Stimulated activated CD4-positive, alpha-beta T cell treated with anti-CD3 and anti-CD28 coated beads, Interleukin-15, amount 100 ng/mL, for 48 hours (primary cell): ENCODE measurements around the gene LDLR.
"Not testable (repeated sequence)": the region's sequence is repeated elsewhere in the genome, so short reads cannot be mapped to it uniquely, and the experiment has no call there.

Source experiments
- DNase-seq, 2 donors: peaks; one replicate each; pipeline ENCODE4 v3.0.0-alpha.2; 2020; ENCODE audit warnings: low read depth in 2 of 2

The LDLR gene

DNA sequence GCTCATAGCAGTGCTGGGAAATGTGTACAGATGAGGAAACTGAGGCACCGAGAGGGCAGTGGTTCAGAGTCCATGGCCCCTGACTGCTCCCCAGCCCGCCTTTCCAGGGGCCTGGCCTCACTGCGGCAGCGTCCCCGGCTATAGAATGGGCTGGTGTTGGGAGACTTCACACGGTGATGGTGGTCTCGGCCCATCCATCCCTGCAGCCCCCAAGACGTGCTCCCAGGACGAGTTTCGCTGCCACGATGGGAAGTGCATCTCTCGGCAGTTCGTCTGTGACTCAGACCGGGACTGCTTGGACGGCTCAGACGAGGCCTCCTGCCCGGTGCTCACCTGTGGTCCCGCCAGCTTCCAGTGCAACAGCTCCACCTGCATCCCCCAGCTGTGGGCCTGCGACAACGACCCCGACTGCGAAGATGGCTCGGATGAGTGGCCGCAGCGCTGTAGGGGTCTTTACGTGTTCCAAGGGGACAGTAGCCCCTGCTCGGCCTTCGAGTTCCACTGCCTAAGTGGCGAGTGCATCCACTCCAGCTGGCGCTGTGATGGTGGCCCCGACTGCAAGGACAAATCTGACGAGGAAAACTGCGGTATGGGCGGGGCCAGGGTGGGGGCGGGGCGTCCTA, 15.9 kb downstream of the LDLR start:
- DNase-seq, result no peak

DNA sequence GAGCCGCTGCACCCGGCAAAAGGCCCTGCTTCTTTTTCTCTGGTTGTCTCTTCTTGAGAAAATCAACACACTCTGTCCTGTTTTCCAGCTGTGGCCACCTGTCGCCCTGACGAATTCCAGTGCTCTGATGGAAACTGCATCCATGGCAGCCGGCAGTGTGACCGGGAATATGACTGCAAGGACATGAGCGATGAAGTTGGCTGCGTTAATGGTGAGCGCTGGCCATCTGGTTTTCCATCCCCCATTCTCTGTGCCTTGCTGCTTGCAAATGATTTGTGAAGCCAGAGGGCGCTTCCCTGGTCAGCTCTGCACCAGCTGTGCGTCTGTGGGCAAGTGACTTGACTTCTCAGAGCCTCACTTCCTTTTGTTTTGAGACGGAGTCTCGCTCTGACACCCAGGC, 17.2 kb downstream of the LDLR start:
- DNase-seq, result no peak

DNA sequence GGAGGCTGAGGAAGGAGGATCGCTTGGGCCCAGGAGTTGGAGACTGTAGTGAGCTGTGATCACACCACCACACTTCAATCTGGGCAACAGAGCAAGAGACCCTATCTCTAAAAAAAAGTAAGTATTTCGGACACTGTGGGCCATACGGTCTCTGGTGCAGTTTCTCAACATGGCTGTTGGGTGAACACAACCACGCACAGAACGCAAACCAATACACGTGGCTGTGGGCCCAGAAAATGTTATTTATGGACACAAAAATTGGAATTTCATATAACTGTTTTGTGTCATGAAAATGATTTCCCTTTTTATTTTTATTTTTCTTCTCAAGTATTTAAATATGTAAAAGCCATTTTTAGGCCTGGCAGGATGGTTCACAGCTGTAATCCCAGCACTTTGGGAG, 19.5 kb downstream of the LDLR start:
- DNase-seq, result no peak

DNA sequence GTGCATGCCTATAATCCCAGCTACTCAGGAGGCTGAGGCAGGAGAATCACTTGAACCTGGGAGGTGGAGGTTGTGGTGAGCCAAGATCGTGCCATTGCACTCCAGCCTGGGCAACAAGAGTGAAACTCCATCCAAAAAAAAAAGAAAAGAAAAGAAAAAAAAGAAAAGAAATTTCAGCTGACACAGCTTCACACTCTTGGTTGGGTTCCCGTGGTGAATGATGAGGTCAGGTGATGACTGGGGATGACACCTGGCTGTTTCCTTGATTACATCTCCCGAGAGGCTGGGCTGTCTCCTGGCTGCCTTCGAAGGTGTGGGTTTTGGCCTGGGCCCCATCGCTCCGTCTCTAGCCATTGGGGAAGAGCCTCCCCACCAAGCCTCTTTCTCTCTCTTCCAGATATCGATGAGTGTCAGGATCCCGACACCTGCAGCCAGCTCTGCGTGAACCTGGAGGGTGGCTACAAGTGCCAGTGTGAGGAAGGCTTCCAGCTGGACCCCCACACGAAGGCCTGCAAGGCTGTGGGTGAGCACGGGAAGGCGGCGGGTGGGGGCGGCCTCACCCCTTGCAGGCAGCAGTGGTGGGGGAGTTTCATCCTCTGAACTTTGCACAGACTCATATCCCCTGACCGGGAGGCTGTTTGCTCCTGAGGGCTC, 22.0 kb downstream of the LDLR start:
- DNase-seq, result no peak

DNA sequence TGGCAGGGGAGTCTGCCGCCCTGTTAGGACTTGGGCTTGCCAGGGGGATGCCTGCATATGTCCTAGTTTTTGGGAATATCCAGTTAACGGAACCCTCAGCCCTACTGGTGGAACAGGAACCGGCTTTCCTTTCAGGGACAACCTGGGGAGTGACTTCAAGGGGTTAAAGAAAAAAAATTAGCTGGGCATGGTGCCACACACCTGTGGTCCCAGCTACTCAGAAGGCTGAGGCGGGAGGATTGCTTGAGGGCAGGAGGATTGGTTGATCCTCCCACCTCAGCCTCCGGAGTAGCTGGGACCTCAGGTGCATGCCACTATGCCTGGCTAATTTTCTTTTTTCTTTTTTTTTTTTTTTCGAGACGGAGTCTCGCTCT, 22.5 kb downstream of the LDLR start:
- DNase-seq, result no peak

DNA sequence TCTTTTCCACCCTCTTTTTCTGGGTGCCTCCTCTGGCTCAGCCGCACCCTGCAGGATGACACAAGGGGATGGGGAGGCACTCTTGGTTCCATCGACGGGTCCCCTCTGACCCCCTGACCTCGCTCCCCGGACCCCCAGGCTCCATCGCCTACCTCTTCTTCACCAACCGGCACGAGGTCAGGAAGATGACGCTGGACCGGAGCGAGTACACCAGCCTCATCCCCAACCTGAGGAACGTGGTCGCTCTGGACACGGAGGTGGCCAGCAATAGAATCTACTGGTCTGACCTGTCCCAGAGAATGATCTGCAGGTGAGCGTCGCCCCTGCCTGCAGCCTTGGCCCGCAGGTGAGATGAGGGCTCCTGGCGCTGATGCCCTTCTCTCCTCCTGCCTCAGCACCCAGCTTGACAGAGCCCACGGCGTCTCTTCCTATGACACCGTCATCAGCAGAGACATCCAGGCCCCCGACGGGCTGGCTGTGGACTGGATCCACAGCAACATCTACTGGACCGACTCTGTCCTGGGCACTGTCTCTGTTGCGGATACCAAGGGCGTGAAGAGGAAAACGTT, 24.0 kb downstream of the LDLR start:
- no peak for DNase-seq

DNA sequence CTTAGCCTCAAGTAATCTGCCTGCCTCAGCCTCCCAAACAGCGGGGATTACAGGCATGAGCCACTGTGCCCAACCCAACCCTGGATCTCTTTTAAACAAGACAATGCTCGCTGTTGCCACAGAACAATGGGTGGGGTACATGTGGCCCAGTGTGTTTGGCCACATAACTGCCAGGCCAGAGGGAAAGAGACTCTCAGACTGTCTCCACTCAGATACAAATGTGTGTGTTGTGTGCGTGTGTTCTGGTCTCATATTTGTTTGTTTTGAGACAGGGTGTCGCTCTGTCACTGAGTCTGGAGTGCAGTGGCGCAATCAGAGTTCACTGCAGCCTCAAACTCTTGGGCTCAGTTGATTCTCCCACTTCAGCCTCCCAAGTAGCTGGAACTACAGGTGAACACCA, 25.8 kb downstream of the LDLR start:
- no peak for DNase-seq

DNA sequence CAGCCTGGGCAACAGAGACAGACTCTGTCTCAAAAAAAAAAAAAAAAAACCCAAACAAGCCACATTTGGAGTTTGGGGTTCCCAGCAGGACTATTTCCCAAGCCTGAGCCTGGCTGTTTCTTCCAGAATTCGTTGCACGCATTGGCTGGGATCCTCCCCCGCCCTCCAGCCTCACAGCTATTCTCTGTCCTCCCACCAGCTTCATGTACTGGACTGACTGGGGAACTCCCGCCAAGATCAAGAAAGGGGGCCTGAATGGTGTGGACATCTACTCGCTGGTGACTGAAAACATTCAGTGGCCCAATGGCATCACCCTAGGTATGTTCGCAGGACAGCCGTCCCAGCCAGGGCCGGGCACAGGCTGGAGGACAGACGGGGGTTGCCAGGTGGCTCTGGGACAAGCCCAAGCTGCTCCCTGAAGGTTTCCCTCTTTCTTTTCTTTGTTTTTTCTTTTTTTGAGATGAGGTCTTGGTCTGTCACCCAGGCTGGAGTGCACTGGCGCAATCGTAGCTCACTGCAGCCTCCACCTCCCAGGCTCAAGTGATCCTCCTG, 26.7 kb downstream of the LDLR start:
- DNase-seq, result no peak

DNA sequence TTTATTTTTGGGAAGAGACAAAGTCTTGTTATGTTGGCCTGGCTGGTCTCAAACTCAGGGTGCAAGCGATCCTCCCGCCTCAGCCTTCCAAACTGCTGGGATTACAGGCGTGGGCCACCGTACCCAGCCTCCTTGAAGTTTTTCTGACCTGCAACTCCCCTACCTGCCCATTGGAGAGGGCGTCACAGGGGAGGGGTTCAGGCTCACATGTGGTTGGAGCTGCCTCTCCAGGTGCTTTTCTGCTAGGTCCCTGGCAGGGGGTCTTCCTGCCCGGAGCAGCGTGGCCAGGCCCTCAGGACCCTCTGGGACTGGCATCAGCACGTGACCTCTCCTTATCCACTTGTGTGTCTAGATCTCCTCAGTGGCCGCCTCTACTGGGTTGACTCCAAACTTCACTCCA, 27.2 kb downstream of the LDLR start:
- no peak for DNase-seq

DNA sequence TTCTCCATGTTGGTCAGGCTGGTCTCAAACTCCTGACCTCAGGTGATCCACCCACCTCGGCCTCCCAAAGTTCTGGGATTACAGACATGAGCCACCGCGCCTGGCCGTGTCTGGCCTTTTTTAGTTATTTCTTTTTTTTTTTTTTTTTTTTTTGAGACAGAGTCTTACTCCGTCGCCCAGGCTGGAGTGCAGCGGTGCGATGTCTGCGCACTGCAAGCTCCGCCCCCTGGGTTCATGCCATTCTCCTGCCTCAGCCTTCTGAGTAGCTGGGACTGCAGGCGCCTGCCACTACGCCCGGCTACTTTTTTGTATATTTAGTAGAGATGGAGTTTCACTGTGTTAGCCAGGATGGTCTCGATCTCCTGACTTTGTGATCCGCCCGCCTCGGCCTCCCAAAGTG, 32.7 kb downstream of the LDLR start:
- not testable (repeated sequence) for DNase-seq

DNA sequence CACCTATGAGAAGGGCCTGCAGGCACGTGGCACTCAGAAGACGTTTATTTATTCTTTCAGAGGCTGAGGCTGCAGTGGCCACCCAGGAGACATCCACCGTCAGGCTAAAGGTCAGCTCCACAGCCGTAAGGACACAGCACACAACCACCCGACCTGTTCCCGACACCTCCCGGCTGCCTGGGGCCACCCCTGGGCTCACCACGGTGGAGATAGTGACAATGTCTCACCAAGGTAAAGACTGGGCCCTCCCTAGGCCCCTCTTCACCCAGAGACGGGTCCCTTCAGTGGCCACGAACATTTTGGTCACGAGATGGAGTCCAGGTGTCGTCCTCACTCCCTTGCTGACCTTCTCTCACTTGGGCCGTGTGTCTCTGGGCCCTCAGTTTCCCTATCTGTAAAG, 33.9 kb downstream of the LDLR start:
- DNase-seq, result no peak

DNA sequence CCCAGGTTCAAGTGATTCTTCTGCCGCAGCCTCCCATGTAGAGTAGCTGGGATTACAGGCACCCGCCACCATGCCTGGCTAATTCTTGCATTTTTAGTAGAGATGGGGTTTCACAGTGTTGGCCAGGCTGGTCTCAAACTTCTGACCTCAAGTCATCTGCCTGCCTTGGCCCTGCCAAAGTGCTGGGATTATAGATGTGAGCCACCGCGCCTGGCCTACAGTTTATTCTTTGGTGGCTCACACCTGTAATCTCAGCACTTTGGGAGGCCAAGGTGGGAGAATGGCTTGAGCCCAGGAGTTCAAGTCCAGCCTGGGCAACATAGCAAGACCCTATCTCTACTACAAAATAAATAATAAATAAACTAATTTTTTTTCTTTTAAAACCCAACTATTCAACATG, 34.9 kb downstream of the LDLR start:
- not testable (repeated sequence) for DNase-seq

DNA sequence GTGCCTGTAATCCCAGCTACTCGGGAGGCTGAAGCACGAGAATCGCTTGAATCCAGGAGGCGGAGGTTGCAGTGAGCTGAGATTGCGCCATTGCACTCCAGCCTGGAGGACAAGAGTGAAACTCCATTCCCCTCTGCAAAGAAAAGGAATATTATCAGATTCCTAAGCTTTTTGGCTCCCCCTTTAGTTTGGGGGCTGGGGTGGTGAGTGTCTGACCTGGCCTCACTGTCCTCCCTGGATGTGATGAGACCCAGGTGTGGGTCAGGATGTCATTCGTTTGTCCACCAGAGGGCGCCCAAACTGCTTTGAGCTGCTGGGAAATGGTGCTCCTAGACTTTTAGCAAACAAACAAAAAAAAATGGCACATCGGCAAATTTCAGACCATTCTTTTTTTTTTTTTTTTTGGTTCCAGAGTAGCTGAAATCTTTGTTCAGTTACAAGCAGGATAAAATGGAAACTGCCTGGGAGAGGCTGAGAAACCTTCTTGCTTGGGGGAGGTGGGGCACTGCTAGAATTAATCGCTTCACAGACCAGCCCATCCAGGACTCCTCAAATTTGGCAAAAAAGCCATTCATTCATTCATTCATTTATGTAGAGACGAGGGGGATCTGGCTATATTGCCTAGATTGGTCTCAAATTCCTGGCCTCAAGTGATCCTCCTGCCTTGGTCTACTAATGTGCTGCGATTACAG, 36.9 kb downstream of the LDLR start:
- DNase-seq, result peak; percentile 53 to 64

DNA sequence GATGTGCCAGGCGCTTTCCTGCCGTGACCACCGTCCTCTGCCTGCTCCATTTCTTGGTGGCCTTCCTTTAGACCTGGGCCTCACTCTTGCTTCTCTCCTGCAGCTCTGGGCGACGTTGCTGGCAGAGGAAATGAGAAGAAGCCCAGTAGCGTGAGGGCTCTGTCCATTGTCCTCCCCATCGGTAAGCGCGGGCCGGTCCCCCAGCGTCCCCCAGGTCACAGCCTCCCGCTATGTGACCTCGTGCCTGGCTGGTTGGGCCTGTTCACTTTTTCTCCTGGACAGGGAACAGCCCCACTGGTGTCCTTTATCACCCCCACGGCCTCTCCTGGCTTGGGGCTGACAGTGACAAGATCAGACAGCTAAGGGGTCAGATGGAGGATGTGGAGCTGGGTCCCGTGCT, 38.6 kb downstream of the LDLR start:
- no peak for DNase-seq

DNA sequence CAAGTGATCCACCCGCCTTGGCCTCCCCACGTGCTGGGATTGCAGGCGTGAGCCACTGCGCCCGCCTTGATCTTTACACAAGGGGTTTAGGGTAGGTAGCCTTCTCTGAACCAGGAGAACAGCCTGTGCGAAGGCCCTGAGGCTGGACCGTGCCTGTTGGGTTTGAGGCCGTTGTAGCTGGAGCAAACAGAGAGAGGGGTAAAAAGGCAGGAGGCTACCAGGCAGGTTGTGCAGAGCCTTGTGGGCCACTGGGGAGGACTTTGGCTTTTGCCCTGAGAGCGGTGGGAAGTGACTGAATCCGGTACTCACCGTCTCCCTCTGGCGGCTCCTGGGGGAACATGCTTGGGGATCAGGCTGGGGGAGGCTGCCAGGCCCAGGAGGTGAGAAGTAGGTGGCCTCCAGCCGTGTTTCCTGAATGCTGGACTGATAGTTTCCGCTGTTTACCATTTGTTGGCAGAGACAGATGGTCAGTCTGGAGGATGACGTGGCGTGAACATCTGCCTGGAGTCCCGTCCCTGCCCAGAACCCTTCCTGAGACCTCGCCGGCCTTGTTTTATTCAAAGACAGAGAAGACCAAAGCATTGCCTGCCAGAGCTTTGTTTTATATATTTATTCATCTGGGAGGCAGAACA, 41.7 kb downstream of the LDLR start:
- peak; percentile 40 to 53 for DNase-seq

DNA sequence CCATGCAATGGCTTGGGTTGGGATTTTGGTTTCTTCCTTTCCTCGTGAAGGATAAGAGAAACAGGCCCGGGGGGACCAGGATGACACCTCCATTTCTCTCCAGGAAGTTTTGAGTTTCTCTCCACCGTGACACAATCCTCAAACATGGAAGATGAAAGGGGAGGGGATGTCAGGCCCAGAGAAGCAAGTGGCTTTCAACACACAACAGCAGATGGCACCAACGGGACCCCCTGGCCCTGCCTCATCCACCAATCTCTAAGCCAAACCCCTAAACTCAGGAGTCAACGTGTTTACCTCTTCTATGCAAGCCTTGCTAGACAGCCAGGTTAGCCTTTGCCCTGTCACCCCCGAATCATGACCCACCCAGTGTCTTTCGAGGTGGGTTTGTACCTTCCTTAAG, 42.2 kb downstream of the LDLR start:
- DNase-seq, result no peak

DNA sequence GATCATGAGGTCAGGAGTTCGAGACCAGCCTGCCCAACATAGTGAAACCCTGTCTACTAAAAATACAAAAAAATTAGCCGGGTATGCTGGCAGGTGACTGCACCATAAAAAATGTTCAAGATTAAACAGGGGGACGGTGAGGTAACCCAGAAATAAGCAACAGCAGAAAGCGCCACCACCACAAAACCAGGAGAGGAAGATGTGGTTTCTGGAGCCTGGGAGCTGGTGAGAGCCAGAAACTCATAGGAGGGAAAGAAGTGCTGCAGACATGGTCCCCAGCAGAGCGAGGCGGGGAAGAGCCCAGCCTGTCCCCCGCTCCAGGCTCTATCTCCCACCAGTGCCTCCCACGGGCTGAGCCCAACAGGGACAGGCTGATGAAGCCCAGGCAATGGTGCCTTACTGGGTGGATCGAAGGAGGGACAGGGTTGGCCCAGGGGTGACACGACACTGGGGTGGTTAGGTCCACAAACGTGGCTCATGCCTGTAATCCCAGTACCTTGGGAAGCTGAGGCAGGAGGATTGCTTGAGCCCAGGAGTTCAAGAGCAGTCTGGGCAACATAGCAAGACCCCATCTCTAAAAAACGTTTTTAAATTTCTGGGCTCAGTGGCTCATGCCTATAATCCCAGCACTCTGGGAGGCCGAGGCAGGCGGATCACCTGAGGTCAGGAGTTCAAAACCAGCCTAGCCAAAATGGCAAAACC, 47.3 kb downstream of the LDLR start:
- DNase-seq, result no peak

DNA sequence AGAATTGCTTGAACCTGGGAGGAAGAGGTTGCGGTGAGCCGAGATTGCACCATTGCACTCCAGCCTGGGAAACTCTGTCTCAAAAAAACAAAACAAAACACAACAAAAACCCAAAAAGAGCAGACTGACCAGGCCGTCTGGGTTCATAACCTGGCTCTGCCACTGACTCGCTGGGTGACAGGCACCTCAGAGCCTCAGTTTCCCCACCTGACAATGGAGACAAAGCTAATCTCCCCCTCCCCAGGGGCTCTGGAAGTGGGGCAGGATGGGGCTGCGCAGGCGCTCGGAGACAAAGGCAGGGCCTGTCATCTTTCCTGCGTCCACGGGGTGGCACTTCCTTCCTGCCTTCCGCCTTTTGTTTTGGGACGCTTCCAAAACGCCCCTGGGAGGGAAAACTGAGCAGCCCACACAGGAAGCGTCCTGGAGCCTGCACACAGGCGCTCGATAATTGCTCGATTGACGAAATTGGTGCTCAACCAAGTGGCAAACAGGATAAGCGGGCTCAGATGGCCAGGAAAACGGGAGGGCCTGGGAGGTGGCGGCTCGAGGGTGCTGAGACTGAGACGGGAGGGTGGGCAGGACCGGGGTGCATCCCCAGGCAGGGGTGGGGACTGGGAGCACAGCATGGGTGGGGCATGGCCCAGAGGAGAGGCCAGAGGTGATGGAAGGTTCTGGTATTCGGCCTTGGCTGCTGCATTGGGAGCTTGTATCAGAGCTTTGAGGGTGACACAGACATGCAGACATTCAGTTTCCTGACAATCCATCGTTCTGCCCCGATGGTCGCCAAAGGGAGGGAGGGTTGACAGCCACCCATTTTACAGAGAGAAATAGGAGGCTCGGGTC, 48.5 kb downstream of the LDLR start:
- DNase-seq, result peak in 1 of 2 donors; percentile 42

DNA sequence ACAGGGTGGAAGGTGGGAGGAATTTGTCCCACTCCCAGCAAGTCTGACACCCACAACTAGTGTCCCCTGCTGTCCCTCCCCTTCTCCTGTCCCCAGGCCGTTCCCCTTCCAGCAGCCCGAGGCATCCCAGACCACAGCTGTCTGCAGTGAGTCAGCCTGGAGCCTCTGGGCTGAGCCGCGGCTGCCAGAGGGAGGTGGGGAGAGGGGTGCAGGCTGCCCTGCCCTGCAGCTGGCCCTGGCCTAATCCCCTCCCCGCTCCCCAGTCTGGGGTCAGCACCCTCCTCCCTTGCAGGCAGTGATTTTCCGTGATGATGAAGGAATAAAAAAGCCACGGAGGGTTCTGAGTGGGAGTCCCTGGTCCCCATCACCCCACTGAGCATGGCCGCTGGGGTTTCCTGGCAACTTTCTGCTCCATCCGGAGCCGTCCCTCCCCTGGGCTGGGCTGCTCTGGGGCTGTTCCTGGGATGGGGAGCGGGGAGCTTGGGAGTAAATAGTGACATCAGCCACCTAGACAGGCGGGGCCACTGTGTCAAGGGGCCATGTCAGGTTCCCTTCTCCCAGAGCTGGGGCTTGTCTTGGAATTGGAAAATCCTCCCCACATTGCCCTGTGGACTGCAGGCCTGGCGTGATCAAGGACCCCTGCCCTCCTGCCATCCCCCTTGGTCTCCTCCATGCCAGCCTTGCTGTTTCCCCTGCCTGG, 49.5 kb downstream of the LDLR start:
- no peak for DNase-seq

DNA sequence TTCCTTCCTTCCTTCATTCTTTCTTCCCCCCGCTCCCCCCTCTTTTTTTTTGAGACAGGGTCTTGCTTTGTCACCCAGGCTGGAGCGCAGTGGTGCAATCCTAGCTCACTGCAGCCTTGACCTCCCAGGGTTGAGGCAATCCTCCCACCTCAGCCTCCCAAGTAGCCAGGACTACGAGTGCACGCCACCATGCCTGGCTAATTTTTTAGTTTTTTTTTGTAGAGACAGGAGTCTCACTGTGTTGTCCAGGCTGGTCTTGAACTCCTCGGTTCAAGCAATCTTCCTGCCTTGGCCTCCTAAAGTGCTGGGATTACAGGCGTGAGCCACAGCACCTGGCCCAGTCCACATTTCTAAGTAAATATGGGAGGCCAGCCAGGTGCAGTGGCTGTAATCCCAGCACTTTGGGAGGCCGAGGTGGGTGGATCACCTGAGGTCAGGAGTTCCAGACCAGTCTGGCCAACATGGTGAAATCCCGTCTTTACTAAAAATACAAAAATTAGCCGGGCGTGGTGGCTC, 50.8 kb downstream of the LDLR start:
- DNase-seq, result not testable (repeated sequence)
